GM12873 (cell line): Measurements from ENCODE around the gene SYT3.

ENCODE experiments used
- CTCF ChIP-seq: IDR thresholded peaks from 2 replicates; pipeline ENCODE4 v1.5.1; 2012; ENCODE audit warnings: low read depth, mild to moderate bottlenecking, moderate library complexity, low read length, control low read depth; ENCODE audit not compliant: insufficient read depth; ENCODE audit errors: missing control alignments

SYT3 gene

GRCh38 chr19:50590191-50590590 lies 49.5 kb downstream of the SYT3 start:
- no peak for TF ChIP-seq CTCF

DNA sequence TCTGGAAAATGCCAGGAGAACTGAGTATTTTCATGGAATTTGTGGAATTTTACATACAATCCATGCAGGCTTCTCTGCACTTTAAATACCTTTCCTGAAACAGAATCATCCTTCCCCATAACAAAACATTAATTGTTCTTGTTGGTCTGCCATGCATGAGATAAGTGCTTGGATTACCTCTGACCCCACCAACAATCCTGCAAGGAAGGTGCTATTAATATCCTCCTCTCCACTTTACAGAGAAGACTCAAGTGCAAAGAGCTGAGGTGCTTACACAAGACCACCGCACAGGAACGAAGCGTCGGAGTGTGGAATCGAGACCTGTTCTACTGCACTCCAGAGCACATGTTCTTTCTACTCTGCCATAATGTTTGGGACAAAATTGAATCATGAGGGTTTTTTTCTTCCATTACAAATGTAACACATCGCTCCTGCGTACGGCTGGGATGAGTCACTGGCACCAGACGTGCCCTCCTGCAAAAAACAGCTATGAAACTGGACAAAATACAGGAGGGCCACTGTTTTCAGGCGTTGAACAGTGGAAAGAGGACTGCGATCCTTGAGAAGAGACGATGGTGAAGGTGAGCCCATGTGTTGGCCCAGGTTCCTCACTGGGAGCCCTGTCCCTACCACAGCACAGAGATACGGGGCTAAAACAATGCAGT lies 58.6 kb downstream of the SYT3 start:
- TF ChIP-seq CTCF = no peak

DNA sequence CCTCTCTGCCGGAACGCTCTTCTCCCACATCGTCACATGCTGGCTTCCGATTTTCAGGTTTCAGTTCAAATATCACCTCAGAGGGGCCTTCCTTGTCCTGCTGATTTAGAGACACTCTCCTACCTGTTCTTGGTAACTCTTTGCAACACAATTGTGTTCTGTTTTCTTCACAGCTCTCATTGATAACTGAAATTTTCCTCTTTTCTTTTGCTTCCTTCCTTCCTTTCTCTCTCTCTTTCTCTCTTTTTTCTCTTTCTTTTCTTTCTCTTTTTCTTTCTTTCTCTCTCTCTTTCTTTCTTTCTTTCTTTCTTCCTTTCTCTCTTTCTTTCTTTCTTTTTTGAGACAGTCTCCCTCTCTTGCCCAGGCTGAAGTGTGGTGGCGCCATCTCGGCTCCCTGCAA lies 59.4 kb downstream of the SYT3 start:
- no peak for TF ChIP-seq CTCF

DNA sequence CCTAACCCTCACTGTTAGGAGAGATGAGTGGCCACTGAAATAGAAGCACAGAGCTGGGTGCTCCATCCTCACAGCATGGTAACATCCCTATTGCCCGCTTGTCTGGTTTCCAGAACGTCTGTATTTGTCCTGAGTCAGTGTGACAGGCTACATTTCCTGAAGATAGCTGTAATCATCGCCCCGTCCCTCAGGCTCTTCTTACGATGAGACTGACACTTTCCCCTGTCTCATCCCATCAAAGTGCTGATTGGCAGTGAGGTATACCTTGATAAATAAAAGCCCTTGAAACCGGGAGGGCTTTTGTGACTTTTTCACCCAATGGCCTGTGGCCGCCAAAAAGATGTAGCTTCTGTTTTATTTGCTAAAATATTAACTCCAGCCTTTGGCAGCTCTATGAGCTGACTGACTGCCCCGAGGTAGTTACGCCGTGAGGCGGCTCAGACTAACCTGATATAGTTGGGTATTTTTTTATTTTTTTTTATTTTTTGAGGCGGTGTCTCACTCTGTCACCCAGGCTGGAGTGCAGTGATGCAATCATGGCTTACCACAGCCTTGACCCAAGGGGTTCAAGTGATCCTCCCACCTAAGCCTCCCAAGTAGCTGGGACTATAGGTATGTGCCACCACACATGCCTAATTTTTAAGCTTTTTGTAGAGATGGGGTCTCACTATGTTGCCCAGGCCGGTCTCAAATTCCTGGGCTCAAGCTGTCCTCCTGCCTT lies 65.8 kb downstream of the SYT3 start:
- TF ChIP-seq CTCF = no peak
